ENCODE measurements around the gene SLC16A8. TPM values are rescaled to one million over a fixed set of nuclear protein-coding genes. Genes with fewer than 3 reads are reported as not detected.
A peak's percentile ranks its signal among the peaks of the same experiment; 100 is the strongest.

Gene SLC16A8
- total RNA-seq, 1 experiment from 2014 or later = not detected

GRCh38 chr22:38103641-38104040 is 19.7 kb upstream of the SLC16A8 start:
- Mint-ChIP-seq H3K4me3 (ENCODE audit: low read depth, unreplicated experiment) (no peak overlapping the region), H3K27me3 (ENCODE audit: unreplicated experiment) (no peaks in the 10 kb centered on the region), H3K9me3 (ENCODE audit: low read depth, unreplicated experiment) (no peaks in the 10 kb centered on the region), H3K27ac (ENCODE audit: unreplicated experiment) (no peak overlapping the region), H3K4me1 (ENCODE audit: low read depth, unreplicated experiment) (peaks cover 12% of the 10 kb centered on the region), H3K36me3 (ENCODE audit: insufficient read depth, unreplicated experiment) (peaks cover 73% of the 10 kb centered on the region)
- TF ChIP-seq CTCF (IDR thresholded peaks at IDR 0.05; ENCODE audit: unreplicated experiment) = no peak
- BruUV-seq (replicated peaks) = no TSS peak
- DNase-seq = no peak
- CTCF ChIA-PET = interaction anchor here (0.7 to 1.5 kb wide), 2 partner anchors 51 to 229 kb away, joined by 3 to 5 read pairs; no protein-coding TSS in a partner anchor
- intact Hi-C loops (cut with micrococcal nuclease; ENCODE audit: unreplicated experiment) = no loop called here

GRCh38 chr22:38098410-38099249 is 14.6 kb upstream of the SLC16A8 start:
- no peak for TF ChIP-seq CTCF (IDR thresholded peaks at IDR 0.05; ENCODE audit: unreplicated experiment)
- DNase-seq = no peak
- no peaks in the 10 kb centered on the region for H3K4me1 Mint-ChIP-seq (ENCODE audit: low read depth, unreplicated experiment)
- H3K27ac Mint-ChIP-seq (ENCODE audit: unreplicated experiment) = peak overlapping the region; percentile 16
- intact Hi-C loops (cut with micrococcal nuclease; ENCODE audit: unreplicated experiment) = no loop called here
- peaks cover 72% of the 10 kb centered on the region for H3K36me3 Mint-ChIP-seq (ENCODE audit: insufficient read depth, unreplicated experiment)
- no TSS peak for BruUV-seq (replicated peaks)
- H3K27me3 Mint-ChIP-seq (ENCODE audit: unreplicated experiment) = no peaks in the 10 kb centered on the region
- CTCF ChIA-PET = no interaction called here
- H3K4me3 Mint-ChIP-seq (ENCODE audit: low read depth, unreplicated experiment) = no peak overlapping the region
- H3K9me3 Mint-ChIP-seq (ENCODE audit: low read depth, unreplicated experiment) = no peaks in the 10 kb centered on the region

- TF ChIP-seq CTCF (IDR thresholded peaks at IDR 0.05; ENCODE audit: unreplicated experiment) = no peak
- no peaks in the 10 kb centered on the region for H3K9me3 Mint-ChIP-seq (ENCODE audit: low read depth, unreplicated experiment)
- intact Hi-C loops (cut with micrococcal nuclease; ENCODE audit: unreplicated experiment) = no loop called here
- H3K4me1 Mint-ChIP-seq (ENCODE audit: low read depth, unreplicated experiment) = no peaks in the 10 kb centered on the region
- H3K4me3 Mint-ChIP-seq (ENCODE audit: low read depth, unreplicated experiment) = no peak overlapping the region
- H3K27me3 Mint-ChIP-seq (ENCODE audit: unreplicated experiment) = no peaks in the 10 kb centered on the region
- H3K27ac Mint-ChIP-seq (ENCODE audit: unreplicated experiment) = no peak overlapping the region
- no TSS peak for BruUV-seq (replicated peaks)
- no peak for DNase-seq
- CTCF ChIA-PET = interaction anchor here (0.6 to 0.8 kb wide), 2 partner anchors 67 to 78 kb away, joined by 3 to 4 read pairs; no protein-coding TSS in a partner anchor
- peaks cover 74% of the 10 kb centered on the region for H3K36me3 Mint-ChIP-seq (ENCODE audit: insufficient read depth, unreplicated experiment)
These were observed 13.8 kb upstream of the SLC16A8 start for GRCh38 chr22:38097557-38098409.

- Mint-ChIP-seq H3K9me3 (ENCODE audit: low read depth, unreplicated experiment) (no peaks in the 10 kb centered on the region), H3K4me3 (ENCODE audit: low read depth, unreplicated experiment) (no peak overlapping the region), H3K27ac (ENCODE audit: unreplicated experiment) (no peak overlapping the region), H3K36me3 (ENCODE audit: insufficient read depth, unreplicated experiment) (peaks cover 80% of the 10 kb centered on the region), H3K27me3 (ENCODE audit: unreplicated experiment) (no peaks in the 10 kb centered on the region), H3K4me1 (ENCODE audit: low read depth, unreplicated experiment) (no peaks in the 10 kb centered on the region)
- CTCF ChIA-PET = interaction anchor here (0.8 kb wide), 1 partner anchor 78 kb away, joined by 4 read pairs; no protein-coding TSS in a partner anchor
- intact Hi-C loops (cut with micrococcal nuclease; ENCODE audit: unreplicated experiment) = no loop called here
- TF ChIP-seq CTCF (IDR thresholded peaks at IDR 0.05; ENCODE audit: unreplicated experiment) = no peak
- no peak for DNase-seq
- no TSS peak for BruUV-seq (replicated peaks)
These were observed 13.1 kb upstream of the SLC16A8 start for GRCh38 chr22:38097058-38097457.

All from Calu3 (cell line).